Forelimb muscle (tissue), 1 donor: Measurements from ENCODE around the gene PER2. TPM values are rescaled to one million over a fixed set of nuclear protein-coding genes. Genes with fewer than 3 reads are reported as not detected.

Experiments used
- DNase-seq: peaks from one replicate; pipeline ENCODE4 v3.0.0-alpha.2; 2013; ENCODE audit warnings: low read depth
- polyA plus RNA-seq: library from polyadenylated mRNA; unstranded; fragments of 120-200 nt; gene quantifications from one replicate; pipeline ENCODE4 v1.2.1, GENCODE V29; 2013; ENCODE audit not compliant: insufficient read length

PER2 gene
- polyA plus RNA-seq, 1 donor: 4.1 TPM

DNA sequence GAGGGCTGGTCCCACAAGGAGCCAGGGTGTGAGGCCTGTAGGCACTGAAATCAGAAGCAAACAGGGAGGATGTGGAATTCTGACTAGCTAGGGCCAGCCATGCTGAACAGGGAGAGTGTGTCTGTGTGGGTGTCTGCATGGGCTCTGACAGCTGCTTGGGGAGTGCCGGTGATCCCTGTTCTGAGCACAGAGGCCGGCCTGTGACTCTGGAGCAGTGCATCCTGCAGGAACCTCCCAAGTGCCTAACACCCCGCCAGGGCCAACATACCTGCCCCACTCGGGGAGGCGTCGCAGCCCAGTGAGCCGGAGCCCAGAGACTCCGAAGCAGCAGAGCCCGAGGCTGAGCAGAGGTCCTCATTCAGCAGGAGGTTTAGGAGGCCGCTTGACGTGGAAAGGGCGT lies 37.1 kb downstream of the PER2 start:
- DNase-seq: no peak

DNA sequence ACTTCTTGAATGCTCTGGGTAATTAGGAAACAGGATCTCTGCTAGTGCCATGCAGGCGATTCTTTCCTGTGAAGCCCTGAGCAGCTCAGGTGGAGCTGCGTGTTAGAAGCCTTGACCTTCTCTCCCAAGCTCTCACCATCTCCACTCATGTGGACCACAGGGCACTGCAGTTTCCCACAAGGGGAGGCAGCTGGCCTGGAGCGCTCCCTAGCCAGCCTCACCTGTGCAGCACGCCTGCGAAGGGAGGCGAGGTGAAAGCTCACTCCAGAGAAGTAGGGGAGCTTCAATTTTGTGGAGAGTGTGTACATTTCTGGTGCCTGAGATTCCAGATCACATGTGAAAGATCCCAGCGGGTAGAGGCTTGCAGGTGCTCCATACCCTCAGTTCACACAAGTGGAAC lies 37.5 kb downstream of the PER2 start:
- DNase-seq: no peak

DNA sequence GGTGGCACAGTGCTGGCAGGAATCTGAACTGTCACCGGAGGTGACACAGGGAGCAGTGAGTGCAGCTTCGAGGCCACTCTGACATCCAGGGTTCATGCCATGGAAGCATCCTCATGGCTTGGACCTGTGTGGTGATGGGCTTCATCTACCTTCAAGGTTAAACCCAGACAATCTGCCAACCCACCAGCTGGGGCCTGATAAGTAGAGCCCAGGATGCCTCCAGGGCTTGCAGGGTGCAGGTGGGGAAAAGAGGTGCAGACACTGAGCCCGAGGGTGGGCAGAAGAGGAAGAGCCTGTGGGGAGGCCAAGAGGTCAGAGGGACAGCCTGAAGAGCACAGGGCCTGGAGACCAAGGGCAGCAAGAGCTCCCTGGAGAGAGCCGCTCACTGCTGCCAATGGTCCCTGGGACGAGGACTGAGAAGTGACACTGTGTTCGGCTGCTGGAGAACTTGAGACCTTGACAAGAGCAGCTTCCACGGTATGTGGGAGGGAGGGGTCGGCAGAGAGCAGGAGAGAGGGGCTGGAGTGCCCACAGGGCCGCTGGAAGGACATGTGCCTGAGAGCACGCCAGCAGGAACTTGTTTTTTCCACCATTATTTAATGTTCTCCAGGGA lies 40.5 kb downstream of the PER2 start:
- no peak for DNase-seq

DNA sequence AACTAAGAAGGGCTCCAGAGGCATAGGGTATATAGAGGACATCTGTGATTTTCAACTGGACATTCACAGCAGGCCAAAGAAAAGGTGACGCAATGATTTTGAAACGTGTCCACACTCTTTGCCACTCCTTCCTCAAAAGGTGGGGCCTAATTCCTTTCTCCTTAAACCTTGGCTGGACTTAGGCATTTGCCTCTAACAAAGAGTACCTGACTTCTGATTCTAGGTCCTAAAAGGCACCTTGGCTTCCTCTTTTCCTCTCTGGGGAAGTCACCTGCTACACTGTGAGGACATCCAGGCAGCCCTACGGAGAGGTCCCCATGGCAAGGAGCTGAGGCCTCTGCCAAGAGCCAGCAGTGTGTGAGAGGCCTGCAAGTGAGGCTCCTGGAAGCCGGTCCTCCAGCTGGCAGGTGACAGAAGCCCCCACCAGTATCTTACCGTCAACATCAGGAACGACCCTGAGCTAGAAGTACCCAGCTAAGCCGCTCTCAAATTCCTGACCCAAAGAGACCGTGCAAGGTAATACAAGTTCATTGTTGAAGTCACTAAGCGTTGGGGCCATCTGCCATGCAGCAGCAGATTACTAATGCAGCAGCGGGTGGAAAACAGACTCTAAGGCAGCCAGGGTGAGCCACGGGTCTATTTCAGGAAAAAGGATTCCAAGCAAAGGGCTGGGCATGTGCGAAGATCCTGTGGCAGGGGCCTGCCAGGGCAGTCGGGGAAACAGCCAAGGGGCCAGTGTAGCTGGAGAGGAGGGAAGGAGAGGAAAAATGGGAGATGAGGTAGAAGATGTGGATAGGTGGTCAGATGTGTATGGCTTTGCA lies 41.2 kb downstream of the PER2 start:
- no peak for DNase-seq

DNA sequence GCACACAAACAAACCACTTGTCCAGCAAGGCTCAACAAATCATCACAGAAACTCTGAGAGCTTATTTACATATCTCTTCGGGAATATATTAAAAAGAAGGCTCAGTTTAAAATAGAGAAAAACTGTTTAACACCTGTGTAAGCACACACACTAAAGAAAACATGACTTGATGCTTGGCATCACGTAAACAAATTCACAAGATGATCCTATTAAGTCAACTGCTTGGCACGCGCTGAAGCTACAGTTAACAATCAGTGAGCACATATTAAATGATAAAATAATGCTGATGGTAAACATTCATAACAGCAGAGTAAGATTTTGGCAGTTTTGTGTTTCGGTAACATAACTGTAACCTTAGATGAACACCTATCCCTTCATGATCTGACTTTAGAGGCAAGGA lies 44.3 kb downstream of the PER2 start:
- DNase-seq: no peak

DNA sequence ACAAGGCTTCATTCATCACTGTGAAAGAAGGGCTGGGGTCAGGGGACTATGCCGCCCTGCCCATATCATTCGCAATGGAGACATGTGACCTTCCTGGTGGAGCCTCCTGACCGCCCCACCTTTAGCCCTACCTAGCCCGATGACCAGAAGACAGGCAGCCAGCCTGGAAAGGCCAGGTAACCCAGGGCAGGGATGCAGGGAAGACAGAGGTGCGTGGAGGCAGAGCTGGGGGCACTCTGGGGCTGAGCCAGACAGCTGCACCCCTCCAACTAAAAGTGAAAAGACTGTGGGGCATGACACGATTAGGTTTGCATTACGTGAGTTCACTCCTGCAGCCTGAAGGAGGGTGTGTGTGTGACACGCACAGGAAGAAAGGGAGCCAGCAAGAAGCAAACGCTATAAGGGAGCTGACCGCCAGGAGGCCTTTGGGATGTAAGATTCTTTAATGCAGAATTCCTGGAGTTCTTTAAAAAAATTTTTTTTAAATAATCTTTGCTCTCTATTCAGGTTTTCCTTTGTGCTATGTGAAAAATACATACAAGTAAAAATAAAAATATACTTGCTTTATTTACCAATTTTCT lies 44.8 kb downstream of the PER2 start:
- no peak for DNase-seq

DNA sequence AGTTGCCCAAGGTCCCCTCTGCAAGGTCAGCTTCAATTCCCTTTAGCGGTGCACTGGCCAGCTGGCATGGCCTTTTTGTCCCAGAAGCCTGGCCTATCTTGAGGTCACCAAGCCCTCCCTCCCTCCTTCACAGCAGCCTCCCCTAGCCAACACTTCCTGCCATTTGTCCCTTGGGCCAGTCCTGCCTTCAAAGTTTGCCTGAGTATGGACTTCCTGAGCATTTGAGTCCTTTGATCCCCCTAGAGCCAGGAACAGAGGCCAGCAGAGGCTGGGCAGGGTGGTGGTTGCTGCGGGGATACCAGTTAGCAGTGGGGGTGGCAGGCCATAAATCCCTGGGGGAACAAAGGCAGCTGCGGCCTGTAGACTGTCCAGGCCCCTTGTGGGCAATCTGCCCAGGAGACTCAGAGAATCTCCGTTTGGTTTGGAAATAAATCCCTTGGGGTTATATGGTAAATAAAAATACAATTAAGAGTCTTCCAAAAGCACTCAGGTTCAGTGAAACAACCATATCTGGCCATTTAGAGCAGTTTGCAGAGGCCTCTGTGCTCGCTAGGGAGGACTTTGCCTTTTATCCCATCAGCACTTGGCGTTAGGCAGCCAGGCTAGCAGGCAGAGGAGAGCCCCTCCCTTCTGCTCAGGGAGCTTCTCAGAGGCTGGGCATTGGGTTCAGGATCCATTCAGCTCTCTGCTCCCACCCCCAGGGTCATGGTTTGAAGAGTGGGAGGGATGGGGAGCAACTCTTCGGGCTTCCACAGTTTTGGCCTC lies 45.5 kb downstream of the PER2 start:
- DNase-seq: no peak

DNA sequence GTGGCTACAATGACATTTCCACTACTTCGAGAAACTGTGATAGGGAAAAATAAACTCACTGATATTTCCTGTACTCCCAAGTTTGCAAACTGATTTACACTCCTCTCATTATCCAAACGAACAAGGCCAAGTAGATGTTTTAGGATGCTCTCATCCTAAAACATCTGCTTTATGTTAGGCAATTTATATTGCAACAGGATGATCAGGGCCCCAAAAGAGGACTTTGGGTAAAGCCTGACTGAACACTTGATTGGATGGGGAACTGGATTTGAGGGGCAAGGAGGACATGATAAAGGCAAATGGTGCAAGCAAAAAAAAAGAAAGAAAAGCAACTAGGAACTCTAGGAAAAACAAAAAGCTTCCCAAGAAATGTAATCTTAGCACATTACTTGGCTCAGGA lies 46.4 kb downstream of the PER2 start:
- no peak for DNase-seq

DNA sequence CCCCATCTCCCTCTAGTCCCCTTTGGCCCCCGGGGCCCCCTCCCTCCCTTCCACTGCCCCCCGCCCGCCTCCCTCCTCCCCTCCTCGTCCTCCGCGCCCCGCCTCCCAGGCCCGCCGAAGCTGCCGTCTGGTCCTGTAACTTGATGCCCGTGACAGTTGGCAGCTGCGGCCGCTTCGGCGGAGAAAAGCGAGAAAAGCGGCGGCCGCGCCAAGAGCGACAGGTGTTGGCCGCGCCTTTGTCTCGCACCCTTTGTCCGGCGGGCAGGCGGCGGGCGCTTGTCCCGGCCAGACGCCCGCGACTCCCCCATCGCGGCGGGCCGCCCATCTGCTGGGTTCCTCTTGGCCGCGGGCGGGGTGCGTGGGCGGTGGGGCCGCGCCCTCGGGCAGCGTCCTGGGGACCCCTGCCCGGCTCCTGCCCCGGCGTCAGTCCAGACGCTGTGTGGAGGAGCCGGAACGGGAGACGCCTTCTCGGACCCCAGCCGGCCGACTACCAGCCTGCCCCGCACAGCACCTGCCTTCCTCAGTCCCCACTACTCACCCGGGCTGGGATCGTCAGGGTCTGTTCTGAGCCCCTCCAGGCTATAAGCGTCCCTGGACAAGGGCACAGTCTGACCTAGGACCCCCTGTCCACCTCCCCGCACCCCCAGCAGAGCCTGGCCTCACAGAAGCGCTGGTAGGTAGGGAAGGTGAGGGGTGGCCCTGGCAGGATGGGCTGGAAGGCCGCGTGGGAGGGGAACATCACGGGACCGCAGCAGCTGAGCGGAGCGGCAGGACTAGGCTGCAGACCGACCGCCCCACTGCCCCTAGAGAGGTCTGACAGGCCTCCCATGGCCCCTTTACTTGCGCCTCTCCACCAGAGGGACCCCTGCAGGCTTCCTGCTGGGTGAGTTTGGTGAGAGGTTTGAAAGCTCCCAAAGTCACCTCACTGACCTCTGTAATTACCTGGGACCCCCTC lies 47.4 kb downstream of the PER2 start:
- DNase-seq: no peak

DNA sequence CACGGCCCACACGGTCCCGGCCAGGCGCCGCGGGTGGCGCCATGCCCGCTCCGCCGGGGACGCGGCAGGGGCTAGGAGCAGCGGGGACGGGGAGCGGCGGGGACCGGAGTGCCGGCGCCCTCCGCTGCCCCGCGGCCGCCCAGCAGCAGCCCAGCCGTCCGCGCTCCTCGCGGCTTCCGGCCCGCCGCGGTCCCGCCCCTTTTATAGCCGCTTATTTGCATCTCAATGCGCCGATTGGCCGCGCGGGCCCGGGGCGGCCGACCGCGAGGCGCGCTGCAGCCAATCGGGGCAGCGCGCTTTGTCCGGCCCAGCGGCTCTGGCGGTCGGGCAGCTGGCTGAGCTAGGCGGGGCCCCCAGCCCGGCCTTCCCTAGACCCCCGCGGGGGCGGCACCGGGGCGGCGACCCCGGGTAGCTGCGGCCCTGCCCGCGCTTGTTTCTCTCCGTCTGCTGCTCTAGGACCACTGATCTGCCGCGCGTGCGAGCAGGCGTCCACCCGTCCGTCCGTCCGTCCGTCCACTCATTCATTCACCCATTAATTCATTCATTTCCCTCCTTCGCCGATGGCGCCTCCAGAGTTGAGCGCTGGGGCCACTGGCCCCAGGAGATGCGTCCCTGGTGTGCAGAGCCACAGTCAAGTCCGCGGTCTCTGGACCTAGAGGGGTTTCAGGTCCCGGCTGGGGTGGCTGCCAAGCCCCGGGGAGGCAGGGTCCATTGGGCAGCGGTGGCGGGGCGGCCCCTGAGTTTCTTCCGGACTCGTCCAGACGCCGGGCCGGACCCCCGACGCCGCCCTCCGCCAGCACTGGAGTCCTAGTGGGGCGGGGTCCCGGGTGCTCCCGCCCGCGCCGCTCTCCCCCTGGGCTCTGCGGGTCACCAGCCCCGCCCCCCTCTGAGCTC lies 48.3 kb downstream of the PER2 start, which contains the start of gene HES6:
TSS of gene HES6 (minus strand) at position 176 of the 894 bp plus-strand sequence. CDS start at position 43, 133 bp downstream.
- peak; percentile 70 for DNase-seq

DNA sequence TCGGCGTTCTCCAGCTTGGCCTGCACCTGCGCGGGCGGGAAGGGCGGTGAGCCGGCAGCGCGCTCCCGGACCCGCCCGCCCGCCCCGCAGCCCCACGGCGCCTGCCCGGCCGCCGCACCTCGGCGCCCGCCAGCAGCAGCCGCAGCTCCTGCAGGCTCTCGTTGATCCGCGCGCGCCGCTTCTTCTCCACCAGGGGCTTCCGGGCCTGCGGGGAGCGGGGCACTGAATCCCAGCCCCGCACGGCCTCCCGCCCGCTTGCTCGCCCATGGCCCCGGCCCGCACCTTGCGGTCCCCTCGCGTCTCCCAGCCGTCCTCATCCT lies 48.9 kb downstream of the PER2 start:
- DNase-seq: no peak

DNA sequence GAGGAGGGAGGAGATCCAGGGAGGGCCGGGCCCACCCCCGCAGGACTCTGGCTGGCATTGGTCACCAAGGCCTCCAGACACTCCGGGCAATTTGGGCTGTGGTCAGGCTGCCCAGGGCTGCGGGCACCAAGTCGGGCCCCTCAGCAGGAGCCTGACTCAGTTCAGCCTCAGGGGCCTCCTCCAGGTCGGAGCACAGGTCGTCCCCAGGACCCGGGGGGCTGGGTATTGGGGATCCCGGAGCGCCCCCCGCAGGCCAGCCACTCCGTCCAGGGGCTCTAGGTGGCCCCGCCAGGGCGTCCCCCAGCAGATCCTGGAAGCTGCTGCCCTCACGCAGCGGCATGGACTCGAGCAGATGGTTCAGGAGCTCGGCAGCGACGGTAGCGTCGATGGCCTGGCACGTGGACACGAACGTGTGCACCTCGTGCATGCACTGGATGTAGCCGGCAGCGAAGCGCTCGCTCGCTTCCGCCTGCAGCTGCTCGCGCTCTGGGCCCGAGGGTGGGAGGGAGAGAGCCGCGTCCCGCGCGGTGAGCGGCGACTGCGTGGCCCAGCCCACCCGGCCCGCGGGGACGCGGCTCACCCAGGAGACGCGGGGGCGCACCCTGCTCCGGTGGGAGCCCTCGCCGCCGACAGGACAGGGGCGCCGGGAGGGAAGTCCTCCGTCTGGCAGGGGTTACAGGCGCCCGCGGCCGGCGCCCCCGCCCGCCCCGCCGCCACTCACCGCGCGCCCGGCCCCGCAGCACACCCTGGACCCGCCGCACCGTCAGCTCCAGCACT lies 49.5 kb downstream of the PER2 start:
- no peak for DNase-seq

DNA sequence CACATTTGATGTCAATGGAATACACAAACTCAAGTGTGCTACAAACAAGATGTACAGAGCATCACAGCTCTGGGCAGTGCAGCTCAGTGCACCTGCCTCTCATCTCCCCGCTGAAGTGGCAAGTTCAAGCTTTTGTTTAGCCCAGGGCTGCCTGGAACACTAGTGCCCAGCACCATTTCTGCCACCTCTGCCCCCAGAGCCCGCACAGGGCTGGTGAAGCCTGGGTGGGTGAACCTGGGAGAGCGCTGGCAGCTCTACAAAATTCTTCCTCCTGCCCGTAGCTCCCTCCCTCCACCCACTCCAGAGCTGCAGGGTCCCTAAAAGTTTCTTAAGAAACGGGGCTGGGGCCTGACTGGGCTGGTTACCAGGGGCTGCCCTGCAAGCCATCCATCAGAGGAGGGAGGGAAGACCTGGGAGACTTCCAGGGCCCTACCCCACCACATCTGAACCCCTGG lies 50.1 kb downstream of the PER2 start:
- DNase-seq: no peak

DNA sequence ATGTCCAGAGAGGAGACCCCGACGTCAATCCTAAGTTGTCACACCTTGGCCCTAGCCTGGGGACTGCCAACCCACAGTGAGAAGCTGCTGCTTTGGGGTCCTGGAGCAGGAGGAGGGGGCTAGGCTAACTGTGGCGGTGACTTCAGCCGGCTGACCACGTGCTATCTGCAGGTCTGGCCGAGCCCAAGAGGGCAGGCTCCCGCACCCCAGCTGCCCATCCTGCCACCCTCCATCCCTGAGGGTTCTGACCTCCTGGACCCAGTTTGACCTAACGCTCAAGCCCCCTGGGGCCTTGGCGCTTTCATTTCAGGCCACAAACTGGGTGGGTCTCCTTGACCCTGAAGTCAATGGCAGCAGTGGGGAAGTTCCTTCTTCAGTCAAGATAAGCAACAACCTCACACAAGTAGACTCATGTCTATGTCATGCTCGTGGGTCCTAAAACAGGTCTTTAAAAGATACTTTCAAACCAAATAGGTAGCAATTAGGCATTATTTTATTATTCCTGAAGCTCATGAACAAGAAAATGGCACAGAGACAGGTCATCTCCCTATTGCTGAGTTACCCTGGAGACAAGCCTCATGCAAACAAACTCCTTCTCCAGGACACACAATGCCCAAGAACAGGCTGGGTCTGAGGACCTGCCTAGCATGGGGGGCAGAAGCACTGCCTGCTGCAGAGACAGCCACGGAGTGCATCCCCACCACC lies 50.8 kb downstream of the PER2 start:
- no peak for DNase-seq

DNA sequence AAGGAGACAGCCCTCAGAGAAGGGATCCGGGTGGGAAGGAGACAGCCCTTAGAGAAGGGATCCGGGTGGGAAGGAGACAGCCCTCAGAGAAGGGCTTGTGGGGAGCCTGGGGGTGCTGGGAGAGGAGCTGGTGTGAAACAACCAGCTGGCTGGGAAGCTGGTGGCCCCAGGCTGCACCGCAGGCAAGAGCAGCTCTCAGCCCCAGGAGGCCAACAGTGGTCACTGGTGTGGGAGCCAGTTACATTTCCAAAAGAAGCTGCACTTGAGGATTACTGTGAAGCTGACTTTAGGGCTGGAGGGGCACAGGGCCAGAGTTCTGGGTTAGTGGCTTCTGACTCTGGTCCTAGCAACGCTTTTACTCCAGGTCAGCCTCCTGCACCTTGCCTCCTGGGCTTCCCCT lies 51.8 kb downstream of the PER2 start:
- DNase-seq: no peak

DNA sequence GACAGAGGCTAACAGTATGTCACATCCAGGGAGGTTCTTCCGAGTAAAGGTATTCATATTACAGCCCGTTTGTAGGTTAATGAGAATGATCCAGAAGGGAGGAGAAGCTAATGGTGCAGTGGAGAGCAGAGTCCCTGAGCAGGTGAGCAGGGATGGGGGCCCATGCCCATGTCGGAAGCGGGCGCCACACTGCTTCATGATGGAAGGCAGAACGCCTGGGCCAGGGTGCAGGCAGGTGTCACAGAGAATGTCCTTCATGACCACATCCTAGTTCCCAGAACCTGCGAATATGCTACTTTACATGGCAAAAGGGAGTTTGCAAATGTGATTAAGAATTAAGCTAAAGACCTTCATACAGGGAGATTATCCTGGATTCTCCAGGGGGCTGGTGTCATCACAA lies 52.6 kb downstream of the PER2 start:
- no peak for DNase-seq

DNA sequence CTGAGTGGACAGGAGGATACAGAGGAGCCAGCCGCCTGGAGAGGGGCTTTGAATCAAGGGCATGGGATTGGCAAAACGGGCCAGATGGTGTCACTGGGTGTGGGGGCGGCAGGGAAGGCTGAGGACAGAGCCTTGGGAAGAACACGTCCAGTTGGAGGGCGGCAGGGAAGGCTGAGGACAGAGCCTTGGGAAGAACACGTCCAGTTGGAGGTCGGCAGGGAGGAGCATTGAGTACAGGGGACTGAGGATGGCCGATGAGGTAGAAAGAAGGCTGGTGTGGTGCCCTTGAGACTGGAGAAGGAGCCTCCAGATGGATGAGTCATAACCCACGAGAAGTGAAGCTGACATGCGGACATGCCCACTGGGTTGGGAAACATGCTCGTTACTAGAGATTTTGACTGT lies 53.1 kb downstream of the PER2 start:
- no peak for DNase-seq

DNA sequence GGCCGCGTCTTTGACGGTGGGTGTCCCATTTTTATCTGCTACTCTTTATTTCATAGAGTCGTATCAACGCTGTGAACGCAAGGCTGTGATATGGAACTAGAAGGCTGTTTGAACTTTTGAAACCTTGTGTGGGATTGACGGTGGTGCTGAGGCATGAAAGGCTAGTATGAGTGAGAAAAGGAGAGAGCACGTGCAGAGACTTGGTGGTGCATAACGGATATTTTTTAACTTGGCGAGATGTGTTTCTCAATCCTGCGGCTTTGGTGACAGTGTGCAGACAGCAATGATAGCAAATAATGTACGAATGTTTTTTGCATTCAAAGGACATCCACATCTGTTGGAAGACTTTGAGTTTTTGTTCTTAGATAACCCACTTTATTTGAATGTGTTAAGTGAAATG lies 54.8 kb downstream of the PER2 start:
- DNase-seq: no peak

DNA sequence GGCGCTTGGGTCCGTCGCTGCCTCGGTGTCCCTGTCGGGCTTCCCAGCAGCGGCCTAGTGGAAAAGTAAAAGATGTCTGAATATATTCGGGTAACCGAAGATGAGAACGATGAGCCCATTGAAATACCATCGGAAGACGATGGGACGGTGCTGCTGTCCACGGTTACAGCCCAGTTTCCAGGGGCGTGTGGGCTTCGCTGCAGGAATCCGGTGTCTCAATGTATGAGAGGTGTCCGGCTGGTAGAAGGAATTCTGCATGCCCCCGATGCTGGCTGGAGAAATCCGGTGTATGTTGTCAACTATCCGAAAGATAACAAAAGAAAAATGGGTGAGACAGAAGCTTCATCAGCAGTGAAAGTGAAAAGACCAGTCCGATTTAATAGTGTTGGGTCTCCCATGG lies 56.6 kb downstream of the PER2 start:
- DNase-seq: no peak
